Prostate gland (tissue), 2 donors: ENCODE results near the gene DTD2.

ENCODE experiments used
- CTCF ChIP-seq, 4 experiments: fragments of 200-600 bp in 2 of 4; fragments of 450-650 bp in 2 of 4; sonication (generic) in 2 of 4; IDR thresholded peaks; 1 replicate in 3 of 4; 2 replicates in 1 of 4; pipeline ENCODE4 v1.5.1; 2016 to 2019; ENCODE audit warnings: antibody characterized with exemption in 4 of 4, mild to moderate bottlenecking in 2 of 4, moderate library complexity in 2 of 4
- POLR2A ChIP-seq: fragments of 450-650 bp; IDR thresholded peaks from one replicate; pipeline ENCODE4 v1.6.1; 2016; ENCODE audit warnings: antibody characterized with exemption, mild to moderate bottlenecking
- POLR2AphosphoS5 ChIP-seq: sonication (generic); formaldehyde crosslinking; IDR thresholded peaks from one replicate; pipeline ENCODE4 v1.6.1; 2017; ENCODE audit warnings: antibody characterized with exemption

GRCh38 chr14:31425905-31426304 is 31.4 kb downstream of the DTD2 start:
- TF ChIP-seq POLR2A (no peak), CTCF (IDR thresholded peaks at IDR 0.05) (no peak), POLR2AphosphoS5 (no peak)
